Myocyte (in vitro differentiated cells): ENCODE data around the gene ABAT. TPM values are rescaled to one million over a fixed set of nuclear protein-coding genes. Genes with fewer than 3 reads are reported as not detected.

Experiments
- DNase-seq: peaks from one replicate; pipeline ENCODE4 v3.0.0-alpha.2; 2012; ENCODE audit warnings: low read depth
- polyA plus RNA-seq: library from polyadenylated mRNA; unstranded; fragments of >200 nt; gene quantifications from one replicate; pipeline ENCODE4 v1.2.1, GENCODE V29; 2012; ENCODE audit warnings: missing spikeins
- total RNA-seq: library from RNA; depleted of rRNA; stranded (reverse); fragments of >200 nt; gene quantifications from 2 replicates; pipeline ENCODE4 v1.2.3, GENCODE V29; 2014

The ABAT gene
- 3.2 and 6.3 TPM in 2 replicates for total RNA-seq
- 10.3 TPM for polyA plus RNA-seq

DNA sequence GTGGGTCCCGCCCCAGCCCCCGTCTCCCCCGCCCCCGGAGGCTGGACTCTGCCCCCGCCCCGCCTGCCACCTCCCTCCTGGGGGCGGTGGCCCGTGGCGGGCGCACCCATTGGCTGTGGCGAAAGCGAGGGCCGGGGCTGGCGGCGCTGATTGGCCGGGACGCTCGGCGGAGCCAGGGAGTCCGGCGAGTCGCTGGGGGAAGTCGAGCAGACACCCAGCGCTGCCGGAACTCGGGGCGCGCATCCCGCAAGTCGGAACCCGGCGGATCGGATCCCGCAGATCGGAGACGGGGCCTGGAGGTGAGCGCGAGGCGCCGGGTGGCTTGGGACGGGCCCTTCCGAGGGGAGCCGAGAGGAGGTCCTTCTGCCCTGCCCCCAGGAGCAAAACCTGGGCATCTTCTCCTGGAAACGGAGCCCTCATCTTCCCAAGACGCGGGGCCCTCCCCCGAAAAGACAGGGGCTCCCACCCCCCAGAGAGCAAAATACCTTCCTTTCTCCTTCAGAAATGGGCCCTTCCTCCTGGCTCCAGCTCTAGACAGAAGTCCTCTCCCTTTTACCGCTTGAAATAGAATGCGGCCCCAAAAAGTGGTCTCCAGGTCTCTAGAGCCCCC lies at the start of gene ABAT:
Gene ABAT (plus strand): TSS at position 205 of the 610 bp plus-strand sequence. CDS start 61,123 bp downstream, outside the sequence.
- DNase-seq: peak; percentile 81

DNA sequence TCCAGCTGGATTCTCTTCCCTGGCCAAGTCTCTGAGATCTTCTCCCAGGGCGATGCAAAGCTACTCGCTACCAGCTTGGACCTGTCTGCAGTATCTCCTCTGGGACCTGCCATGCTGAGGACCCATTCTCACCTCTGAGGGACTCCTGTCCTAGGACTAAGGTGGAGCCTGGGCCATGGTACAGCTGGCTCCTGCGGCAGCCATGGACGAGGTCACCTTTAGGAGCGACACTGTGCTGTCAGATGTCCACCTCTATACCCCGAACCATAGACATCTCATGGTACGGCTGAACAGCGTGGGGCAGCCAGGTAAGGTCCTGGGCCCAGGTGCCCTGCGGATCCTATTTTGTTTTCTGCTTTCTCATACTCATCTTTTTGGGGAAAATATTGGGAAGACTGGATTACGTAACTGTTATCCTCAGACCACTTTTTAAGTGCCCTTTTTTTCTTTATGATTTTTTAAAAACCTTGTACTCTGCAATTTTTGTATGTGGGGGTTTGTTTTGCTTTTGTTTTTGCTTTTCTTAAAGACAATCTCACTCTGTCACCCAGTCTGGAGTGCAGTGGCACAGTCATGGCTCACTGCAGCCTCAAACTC lies 48.8 kb upstream of the ABAT start:
- DNase-seq: no peak

GRCh38 chr16:8626946-8627345 lies 47.5 kb upstream of the ABAT start:
- no peak for DNase-seq

DNA sequence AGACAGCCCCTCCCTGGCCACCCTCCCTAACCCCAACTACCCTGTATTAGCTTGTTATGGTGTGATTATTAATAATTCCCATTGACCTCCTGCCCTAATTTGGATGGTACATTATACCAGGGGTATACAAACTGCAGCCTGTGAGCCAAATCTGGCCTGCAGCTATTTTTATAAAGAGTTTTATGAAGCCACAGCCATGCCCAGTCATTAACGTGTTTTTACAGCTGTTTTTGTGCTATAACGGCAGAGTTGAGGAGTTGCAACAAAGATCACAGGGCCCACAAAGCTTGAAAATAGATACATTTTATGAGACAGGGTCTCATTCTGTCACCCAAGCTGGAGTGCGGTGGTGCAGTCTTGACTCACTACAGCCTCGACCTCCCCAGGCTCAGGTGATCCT lies 47.0 kb upstream of the ABAT start:
- no peak for DNase-seq

GRCh38 chr16:8628981-8629725 lies 45.3 kb upstream of the ABAT start:
- no peak for DNase-seq

DNA sequence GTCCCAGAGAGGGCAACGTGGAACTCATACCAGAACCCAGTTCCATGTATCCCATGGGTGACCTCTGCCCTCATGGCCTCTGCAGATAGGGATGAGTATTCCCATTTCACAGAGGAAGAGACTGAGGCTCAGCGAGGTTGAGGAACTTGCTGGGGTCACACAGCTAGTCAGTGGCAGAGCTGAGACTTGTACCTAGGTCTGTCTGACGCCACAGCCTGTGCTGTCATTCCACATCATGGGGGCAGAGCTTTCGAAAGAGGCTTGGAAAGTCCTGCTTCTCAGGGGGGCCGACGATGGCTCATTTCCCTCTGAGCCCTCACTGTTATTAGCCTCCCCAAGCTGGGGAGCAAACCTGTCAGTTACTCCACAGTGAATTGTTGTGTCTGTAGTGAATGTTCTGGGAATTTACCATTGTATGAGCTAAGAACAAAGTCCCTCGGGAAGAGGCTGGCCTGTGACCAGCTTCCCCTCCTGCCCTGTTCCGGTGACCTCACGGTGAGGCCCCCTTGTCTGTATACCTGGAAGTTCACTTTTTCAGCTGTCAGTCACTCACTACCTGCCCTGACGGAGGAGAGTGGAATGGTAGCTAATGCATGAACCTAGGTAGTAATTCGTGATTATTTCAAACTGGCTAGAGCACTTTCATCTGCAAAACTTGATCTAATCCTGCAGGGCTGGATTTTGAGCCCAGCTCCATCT lies 44.0 kb upstream of the ABAT start:
- DNase-seq: no peak

- DNase-seq: no peak
Measured at GRCh38 chr16:8631373-8631772, 43.0 kb upstream of the ABAT start.

- peak; percentile 48 for DNase-seq
Measured at GRCh38 chr16:8631818-8632465, 42.5 kb upstream of the ABAT start.

GRCh38 chr16:8632675-8633182 lies 41.7 kb upstream of the ABAT start:
- no peak for DNase-seq

GRCh38 chr16:8634991-8635736 lies 39.3 kb upstream of the ABAT start:
- DNase-seq: no peak

- DNase-seq: no peak
Measured at GRCh38 chr16:8639694-8640093, 34.7 kb upstream of the ABAT start.

GRCh38 chr16:8641671-8642070 lies 32.7 kb upstream of the ABAT start:
- DNase-seq: no peak

DNA sequence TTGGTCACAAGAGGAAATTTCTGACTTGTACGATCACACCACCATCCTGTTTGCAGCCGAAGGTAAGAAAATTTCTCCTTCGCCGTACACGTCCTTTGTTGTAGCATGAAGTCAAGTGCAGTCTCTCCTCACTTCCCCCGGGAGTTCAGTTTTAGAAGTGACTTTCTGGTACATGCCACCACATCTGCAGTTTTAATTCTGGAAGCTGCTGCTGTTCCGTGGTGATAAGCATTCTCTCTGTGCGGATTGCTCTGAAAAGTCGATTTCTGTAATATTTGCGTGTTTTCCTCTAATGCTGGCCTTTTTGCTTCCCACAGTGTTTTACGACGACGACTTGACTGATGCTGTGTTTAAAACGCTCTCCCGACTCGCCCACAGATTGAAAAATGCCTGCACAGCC lies 32.3 kb upstream of the ABAT start:
- DNase-seq: no peak

DNA sequence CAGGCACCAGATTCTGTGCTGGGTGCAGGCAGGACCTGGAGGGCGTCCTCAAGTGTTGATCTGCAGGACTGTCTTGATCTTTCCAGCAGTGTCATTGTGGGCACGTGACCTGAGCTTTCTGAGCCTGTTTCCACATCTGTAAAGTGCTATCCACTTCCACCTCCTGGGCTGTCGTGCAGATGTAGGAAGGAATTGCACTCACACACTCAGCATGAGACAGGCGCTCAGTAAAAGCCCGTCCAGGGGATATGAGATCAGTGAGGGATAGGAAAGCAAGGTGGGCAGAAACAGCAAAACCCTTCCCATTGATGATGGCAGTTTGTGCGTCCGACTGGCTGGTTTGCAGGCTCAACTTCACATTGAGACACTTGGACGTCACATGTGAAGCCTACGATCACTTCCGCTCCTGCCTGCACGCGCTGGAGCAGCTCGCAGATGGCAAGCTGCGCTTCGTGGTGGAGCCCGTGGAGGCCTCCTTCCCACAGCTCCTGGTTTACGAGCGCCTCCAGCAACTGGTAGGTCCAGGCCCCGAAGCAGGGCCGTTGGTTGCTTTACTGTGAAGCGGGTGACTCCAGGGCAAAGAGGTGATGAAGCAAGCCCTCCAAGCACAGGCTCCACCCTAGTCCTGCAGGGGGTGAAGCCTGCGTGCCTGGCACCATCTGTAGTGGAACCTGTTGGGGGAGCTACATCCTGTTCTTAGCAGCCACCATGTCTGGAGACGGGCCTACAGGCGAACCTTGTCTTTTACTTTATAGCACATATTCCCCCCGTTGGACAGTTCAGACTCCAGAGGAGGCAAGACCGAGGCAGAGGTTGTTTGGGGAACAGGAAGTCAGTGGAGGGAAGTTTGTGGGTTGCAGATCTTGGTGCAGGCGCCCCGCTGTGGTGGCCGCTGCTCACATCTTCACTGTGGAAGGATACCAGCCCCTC lies 29.9 kb upstream of the ABAT start:
- no peak for DNase-seq

DNA sequence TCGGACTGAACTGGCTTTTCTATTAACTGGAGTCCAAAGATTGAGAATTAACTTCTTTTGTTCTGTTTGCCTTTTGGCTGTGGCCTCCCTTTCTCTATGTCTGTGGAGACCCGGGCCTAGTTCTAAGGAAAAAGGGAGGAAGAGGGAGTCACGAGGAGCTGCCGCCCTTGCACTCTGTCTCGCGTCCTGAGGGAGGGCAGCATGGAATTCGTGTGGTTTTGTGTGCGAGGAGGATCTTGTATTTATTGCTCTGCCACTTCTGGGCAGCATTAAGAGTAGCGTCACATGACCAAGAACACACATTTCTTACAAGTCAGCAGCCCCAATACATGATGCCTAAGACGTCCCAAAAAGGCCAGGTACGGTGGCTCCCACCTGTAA lies 29.3 kb upstream of the ABAT start:
- no peak for DNase-seq

DNA sequence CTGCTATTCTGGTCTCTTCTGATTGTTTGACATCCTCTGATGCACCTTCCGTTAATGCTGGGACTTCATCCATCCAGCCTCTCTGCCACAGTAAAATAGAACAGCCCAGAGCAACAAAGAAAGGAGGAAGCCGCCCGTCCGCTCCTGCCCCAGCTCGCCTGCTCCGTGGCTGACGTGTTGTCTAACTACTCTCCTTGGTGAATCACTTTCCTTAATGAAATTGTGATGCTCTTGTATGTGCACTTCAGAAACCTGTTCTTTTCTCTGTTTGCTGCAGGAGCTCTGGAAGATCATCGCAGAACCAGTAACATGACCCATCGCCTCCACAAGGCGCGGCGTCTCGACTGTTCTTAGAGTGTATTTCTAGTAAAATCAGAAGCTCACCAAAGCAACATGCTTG lies 28.6 kb upstream of the ABAT start:
- no peak for DNase-seq

DNA sequence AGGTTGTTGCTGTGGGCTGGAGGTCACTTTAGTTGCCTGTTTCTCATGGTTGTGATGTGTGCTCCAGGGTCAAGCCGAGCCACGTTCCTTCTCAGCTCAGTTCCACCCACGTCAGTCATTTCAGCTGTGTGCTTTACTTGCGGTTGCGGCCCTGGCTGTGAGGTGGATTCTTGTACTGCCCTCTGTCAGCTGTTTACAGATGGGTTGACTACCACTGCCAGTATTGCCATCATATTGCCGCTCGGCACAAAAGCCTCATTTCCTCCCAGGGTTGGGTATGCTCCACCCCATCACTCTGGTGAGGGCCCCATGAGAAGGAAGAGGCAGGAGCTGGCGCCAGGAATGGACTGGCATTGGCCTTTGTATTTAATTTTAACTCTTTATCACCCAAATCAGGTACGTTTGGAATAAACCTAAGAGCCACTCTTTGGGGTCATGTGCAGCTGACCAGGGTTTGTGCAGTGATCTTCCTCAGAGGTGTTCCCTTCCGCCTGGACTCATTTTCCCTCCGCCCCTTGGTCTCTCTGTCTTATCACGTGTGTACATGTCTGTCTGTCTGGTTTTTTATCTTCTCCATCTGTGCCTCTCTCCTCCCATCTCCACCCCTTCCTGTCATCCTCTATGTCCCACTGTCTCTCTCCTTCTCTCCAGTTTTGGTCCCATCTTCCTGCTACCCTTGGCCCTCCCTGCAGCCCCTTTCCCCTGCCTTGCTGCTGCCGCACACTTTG lies 27.9 kb upstream of the ABAT start:
- peak; percentile 81 for DNase-seq

GRCh38 chr16:8647721-8648318 lies 26.6 kb upstream of the ABAT start:
- DNase-seq: no peak
